GM21360 (cell line): ENCODE data around the gene MAP3K7.

Experiments
- ATAC-seq: cut with Tn5 transposase; IDR thresholded peaks from one replicate; pipeline ENCODE4 v1.9.1; 2021; ENCODE audit warnings: mild to moderate bottlenecking, moderate library complexity; ENCODE audit not compliant: unreplicated experiment

The MAP3K7 gene

DNA sequence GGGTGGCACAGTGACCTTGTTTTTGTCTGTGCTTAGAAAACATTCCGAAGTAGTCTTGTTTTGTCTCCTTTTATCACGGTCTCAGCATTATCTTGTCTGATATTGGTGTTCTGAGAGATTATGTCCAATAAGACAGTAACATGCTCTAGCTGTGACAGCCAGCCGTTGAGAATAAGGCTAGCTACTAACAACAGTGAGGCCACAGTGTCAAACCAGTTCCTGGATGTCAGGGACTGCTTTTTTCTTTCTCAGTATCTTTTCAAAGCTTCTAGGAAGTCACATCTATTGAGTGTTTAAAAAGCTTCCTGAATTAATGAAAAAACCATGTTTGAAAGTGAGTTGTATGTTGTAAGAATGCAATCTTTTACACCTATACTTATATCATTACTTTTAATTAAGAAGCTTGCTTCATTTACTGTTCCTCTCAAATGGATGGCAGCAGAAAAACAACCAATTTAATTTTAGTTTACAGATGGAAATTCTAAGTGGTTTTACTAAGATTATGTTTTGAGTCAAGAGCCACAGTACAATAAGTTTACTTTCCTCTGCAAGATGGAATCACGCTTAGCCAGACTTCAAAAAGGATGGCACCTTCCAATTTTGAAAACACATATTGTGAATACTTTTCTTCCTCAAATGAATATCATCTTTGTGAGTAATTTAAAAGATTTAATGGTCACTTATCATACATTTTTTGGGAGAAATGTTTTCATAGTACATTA, 53.1 kb downstream of the MAP3K7 start:
- no peak for ATAC-seq

DNA sequence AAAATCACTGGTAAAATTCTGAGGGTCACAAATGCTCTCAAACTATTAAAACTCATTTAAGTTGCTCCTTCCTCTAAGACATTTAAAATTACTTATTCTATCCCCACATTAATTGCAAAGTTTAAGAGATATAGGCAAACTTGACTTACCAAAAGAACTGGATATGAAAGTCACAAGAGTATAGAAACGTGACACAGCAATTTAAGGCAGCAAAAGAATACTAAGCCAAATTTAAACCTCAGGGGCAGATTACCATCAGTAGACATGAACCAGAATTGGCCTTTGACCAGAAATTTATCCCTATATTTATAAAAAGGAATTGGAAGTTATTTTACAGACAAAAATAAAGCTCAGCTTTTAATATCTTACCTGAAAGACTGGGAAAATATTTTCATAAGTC, 56.0 kb downstream of the MAP3K7 start:
- ATAC-seq: no peak

DNA sequence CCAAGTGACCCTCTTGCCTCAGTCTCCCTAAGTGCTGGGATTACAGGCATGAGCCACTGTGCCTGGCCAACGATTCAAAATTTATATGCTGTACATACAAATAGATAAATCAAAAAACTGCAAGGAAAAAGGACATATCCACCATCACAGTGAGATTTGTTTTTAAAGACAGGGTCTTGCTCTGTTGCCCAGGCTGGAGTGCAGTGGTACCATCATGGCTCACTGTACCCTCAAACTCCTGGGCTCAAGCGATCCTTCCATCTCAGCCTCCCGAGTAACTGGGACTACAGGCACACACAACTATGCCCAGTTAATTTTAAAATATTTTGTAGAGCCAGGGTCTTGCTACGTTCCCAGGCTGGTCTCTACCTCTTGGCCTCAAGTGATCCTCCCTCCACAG, 61.5 kb downstream of the MAP3K7 start:
- no peak for ATAC-seq

DNA sequence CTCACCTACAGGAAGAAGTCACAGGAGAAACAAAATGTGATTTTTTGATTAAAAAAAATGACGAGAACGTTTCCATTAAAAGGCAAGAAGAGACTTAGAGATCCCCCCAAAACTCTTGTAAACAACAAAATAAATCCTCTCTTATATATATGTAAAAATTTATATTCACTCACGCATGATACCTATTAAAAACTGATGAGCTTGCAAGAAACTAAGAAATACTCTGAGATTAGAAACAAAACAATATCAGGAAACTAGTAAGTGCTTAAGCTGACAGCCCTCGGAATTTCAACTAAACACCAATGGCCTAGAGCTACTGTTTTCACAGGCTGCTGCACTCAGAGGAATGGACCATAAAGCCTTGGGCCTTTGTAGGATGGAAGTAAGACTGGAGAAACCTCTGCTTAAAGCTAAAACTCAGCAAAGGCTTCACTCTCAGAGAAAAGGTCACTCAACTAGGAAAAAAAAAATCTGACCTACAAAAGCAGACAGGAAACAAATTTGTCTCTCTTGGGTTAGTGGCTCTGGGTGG, 63.0 kb downstream of the MAP3K7 start:
- no peak for ATAC-seq

DNA sequence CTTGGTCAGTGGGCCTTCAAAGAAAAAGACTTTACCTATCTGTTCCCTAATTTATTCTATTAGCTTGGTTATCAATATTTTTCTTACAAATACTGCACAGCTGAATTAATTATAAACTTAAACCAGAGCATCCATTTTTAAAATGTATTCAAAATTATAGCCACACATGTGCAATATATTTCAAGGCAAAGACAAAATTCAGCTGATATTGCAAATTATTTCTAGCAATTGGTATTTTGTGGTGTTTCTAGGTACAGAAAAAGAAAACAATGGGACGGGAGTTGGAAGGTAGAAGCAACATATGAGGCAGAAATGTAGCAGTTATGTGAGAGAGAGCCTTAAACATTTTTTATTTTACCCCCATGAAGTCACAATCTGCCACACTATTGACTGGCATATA, 64.9 kb downstream of the MAP3K7 start:
- no peak for ATAC-seq

DNA sequence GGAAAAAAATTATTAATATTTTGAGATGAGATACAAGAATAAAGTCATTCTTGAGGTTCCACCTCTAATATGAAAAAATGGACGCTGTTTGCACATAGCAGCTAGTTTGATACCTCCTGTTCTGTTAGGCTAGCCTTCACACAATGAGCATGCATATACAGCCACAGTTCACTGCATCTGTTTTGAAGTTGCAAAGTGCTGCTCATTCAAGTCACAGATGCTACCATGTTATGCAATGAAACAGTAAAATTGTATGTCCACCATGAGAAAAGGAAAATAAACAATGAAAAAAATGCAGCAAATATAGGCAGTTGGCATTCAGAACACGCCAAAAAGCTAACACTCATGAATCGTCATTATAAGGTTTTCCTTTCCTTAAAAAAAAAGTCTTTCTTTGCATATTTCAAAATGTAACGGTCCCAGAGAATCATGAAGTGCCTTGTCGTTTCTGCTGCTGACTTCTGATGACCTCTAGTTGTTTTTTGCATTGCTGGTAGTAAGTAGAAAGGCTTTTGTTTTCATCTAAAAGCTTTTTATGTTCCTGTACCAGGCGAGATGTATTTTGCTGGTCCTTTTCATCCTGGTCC, 70.7 kb downstream of the MAP3K7 start:
- no peak for ATAC-seq

DNA sequence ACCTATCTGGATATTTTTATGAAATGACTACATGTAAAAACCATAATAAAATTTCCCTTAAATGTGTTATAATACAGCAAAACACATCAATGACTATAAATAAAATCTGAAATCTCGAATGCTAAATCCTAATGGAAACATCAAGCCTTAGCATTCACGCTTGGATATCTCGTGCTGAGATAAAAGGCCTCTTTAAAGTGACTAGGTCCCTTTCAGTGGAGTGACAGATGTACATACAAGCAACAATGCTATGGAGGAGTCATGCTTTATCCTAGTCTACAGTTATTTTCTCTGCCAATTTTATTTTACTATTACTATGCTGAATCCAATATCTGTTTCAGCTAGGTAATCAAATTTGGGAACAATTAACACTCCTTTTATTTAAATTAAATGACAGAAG, 72.4 kb downstream of the MAP3K7 start:
- no peak for ATAC-seq

DNA sequence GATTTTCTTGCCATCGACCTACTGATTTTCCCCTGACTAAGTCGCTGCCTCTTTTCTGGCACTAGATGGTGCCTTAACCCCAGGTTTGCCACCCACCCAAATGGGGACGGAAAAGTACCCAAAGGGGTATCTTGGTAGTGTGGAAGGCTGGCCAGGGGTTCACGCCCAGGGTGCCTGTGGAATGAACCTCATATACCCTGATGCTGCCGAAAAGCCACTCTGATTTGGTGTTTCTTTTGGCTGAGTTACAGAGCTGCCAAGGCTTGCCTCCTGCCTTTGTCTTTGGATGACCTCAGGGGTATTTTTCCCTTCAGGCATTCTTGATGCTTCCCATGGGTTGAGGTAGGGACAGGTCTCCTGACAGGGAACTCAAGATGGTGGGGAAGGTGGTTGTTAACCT, 78.1 kb downstream of the MAP3K7 start:
- ATAC-seq: no peak

DNA sequence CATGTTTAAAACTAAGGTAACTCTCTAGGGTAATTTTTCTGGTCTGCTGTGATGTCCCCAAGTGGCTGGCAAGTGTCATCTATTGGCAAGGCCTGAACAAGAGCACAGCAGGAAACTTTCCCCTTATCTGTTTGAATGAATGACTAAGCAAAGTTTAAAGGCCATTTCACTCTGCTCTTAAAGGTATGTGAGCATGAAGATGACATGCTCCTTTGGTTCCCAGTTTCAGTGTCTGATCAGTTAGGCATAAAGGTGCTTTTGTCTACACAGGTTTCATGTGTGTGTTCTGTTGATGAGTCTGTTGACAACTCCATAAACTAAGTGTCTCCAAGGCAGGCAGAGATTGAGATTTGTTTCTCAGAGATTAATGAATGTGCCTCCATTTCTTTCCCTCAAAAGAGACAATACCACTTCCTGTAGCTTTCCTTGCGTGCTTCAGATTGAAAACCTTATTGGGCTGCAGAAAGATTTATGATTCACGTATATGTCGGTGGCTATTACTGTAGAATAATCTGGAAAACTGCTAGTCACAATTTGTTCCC, 83.9 kb downstream of the MAP3K7 start:
- peak; percentile 68 for ATAC-seq

DNA sequence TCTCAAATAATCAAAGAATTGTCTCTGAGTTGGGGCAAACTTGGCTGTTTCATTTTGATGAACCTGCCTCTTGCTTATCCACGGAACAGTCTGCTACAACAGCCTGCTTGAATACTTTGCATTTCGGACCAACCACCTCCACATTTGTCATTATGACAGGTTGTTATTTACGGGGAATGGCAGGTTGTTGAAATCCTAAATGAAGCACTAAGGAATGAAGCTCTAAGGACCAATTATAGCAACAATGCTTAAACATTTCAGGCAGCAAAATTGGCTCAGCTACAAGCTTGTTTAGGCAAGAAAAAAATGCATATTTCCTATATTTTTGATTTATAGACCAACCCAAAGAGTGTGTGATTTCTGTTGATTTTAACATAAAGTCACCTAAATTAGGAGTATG, 84.5 kb downstream of the MAP3K7 start:
- ATAC-seq: no peak

DNA sequence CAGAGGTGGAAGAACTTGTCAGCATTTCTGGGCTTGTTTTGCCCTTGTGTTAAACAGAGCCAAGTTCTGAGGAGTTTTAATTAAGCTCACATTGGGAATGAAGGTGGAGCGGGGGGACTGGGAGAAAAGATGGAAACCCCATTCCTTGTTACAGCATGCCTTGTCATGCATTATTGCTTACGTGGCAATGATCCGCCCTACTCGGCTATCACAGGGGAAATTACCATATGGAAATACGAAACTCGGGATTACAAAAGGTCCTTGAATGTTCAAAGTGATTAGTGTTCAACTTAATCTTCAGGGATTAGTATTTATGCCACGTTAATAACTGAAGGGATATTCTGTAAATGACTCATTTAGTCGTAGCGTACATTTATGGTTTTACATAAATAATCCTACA, 86.4 kb downstream of the MAP3K7 start:
- ATAC-seq: no peak

DNA sequence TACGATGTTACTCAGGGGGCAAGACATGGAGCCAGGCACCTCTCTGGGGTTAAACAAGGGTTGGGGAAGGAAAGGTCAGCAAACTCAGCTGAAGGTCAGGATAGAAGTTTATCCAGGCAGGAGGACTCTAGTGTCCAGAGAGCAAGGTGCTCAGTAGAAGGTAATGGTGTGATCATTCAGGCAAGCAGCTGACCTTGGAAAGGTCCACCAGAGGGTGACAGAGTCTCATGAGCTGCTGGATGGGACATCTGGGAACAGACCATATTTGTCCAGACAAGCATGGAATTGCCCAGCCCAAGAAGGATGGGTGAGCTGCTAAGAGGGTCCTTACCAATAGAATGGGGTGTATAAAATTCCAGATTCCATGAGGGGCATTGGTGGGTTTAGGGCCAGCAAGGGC, 89.5 kb downstream of the MAP3K7 start:
- no peak for ATAC-seq

DNA sequence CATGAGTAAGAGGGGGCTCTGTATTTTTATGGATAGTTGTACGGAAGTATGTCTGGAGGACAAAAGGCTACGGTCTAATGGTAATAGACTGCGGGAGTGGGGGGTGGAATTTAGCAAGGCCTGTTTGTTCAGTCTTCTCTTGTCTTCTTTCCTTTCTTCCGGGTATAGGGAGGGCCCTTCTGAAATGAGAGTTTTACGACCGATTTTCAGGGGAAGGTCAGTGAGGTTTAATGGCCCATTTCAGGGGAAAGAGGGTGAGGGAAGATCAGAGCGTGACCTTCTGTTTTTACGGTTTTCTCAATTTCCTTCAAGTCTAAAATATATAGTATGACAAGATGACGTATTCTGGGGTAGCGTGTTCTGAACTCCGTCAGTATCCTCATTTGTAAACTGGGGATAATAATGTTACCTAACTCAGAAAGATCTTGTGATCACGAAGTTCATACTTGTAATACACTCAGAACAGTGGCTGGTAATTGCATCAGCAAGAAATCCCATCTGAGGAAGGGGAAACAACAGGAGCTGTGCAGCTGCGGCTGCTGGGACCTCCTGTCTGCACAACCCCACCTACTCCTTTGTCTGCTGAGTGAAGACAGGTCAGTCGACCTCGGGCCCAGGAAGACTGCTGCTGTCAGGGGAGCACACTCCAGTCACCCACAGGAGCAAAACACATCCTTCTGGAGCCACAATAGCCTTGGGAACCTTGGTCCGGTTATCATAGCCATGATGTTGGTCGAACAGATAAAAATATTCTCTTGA, 90.4 kb downstream of the MAP3K7 start:
- no peak for ATAC-seq

DNA sequence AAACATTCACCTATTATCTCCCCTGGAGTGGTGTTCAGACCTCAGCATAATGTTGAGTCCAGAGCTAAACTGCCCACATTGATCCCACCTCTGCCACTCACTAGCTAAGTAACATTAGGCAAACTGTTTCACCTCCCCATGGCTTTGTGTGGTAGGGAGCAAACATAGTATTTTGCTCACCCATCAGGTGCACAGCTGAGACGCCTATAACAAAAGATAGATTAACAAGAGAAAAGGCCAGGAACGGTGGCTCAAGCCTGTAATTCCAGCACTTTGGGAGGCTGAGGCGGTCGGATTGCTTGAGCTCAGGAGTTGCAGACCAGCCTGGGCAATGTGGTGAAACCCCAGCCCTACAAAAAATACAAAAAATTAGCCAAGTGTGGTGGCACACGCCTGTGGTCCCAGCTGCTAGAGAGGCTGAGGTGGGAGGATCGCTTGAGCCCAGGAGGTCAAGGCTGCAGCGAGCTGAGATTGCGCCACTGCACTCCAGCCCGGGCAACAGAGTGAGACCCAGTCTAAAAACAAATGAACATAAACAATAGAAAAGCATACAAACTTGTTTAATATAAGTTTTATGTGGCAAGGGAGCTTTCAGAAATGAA, 91.6 kb downstream of the MAP3K7 start:
- no peak for ATAC-seq

DNA sequence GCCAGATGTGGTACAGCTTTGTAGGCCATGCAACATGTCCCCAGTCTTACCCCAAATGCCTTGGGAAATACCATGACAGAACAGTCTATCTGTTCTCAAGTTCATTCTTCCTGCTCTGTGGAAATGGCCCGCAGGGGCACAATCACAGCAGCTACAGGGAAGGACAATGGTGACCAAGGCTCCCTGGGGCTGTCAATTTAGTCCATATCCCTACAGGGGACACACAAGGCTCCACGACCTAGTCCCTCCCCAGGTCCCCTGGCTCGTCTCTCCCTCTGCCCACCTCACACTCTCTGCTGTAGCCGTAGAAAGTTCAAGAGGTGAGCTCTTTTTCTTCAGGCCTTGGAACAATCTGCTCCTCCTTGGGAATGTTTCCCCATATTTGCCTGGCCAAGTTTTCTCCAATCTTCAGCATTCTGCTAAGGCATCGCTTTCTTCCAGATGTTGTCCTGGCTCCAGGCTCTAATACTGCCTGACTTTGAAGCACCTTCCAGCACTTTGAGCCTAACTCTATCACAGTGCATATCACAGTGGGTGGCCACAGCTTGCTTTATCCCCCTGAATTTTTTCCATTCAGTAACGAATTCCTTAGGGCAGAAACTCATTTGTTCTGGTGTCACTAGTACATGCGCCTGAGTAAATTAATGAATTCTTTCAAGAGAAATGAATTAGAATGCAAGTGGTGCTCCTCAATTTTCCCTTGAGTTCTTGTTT, 92.6 kb downstream of the MAP3K7 start:
- no peak for ATAC-seq

DNA sequence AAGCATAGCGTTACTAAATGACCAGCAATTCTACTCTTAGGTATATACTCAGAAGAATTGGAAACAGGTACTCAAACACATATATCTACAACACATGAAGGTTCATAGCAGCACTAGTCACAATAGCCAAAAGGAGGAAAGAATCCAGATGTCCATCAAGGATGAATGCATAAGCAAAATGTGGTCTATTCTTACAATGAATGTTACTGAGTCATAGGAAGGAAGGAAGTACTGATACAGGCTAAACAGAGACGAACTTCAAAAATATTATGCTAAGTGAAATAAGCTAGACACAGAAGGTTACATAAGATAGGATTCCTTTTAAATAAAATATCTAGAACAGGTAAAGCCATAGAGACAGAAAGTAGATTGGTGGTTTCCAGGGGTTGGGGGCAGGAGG, 93.5 kb downstream of the MAP3K7 start:
- ATAC-seq: no peak

DNA sequence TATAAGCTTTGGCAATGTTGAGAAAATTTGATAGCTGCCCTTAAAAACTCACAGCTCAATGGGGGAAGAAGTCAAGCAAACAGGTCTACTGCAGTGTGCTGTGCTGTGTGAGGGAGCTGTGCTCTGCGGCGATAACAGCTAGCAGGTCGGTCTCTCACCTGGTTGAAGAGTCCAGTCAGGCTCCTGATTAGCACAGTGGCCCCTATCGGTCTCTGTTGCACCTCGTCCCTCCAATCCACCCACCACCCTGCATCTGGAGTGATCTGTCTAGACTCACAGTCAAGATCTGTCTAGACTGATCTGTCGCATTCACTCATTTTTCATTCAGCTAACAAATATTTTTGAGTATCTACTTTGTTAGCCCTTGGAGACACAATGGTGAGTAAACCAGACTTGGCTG, 94.1 kb downstream of the MAP3K7 start:
- ATAC-seq: no peak

DNA sequence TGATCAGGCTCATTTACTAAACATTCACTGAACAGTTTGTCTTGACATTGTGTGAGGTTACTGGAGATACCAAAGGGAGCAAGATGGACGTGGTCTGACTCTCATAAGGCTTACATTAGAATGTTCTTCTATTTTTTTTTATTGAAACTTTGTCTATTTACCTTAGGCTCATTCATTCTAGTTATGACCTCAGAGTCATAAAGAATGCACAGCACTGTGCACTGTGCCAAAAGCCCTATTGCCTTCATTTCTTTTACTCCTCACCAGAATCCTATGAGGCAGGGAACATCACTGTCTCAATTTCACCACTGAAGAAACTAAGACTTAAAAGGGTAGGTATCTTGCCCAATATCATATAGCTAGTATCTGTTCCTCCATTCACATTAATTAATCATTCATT, 94.5 kb downstream of the MAP3K7 start:
- no peak for ATAC-seq

DNA sequence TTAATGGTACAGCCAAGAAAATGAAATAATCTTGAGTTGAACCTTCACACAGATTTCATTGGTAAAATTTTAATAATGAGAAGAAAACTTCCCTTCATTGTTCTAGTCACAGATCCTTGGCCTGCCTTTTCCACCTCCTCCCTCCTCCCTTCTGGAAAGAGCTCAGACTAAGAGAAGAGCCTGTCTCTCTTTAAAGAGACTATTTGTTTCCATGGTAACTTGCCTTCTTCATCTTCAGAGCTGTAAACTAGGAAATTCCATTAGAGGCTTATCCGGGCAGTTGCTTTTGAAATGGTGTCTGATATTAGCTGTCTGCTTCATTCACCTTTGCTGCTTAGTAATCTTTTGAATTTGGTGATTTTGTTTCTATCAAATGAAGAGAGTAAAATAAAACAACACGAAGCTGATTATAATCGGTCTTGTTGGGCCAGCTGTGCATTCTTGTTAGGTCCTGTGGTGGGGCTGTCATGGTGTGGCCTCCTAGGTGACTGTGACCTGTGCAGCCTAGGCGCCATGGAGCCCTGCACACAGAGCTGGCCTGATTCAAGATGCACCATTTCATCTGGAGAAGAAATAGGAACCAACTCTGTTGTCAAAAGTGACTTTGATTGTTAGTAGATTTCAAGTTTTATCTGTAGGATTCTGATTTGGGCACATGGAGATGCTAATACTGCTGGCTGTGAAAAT, 96.7 kb downstream of the MAP3K7 start:
- ATAC-seq: no peak

DNA sequence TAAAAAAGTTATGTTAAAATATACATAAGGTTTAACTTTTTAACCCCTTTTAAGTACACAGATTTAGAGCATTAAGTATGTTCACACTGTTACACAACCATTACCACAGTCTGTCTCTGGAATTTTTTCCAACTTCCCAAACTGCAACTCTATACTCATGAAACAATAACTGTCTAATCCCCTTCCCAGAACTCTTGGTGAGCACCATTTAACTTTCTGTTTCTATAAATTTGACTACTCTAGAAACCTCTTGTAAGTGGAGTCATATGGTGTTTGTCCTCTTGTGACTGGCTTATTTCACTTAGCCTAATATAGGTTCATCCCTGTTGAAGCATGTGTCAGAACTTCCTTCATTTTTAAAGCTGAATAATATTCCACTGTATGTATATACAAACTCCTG, 98.1 kb downstream of the MAP3K7 start:
- no peak for ATAC-seq
